IMR-90 (cell line): Measurements from ENCODE around the gene ROCK2. TPM values are rescaled to one million over a fixed set of nuclear protein-coding genes. Genes with fewer than 3 reads are reported as not detected.

Experiments used
- ATAC-seq: fragments of 200-7000 bp; cut with Tn5 transposase; 2 replicates; pipeline ENCODE4 v1.9.1; 2020; ENCODE audit warnings: low read depth, mild to moderate bottlenecking, moderate library complexity
- BruUV-seq: library from RNA; stranded (reverse); fragments of 400-500 nt; replicated peaks from 2 replicates; lab custom pipeline; 2021; lab: Mats Ljungman, UMichigan
- CTCF ChIA-PET: fragments of 300-600 bp; formaldehyde crosslinking; extraction: SDS; loops from one replicate; lab custom pipeline; 2021; ENCODE audit warnings: antibody characterized with exemption; lab: Yijun Ruan, JAX
- POLR2A ChIA-PET: fragments of 300-600 bp; sonication (Branson Sonifier 250); formaldehyde crosslinking; loops from one replicate; lab custom pipeline; 2022; ENCODE audit warnings: antibody characterized with exemption; ENCODE audit not compliant: unreplicated experiment; lab: Charles Lee
- DNase-seq: peaks from one replicate; pipeline ENCODE4 v3.0.0; 2013
- H2AFZ ChIP-seq: replicated peaks from 2 replicates; pipeline ENCODE3; 2013; ENCODE audit warnings: low read length, mild to moderate bottlenecking; ENCODE audit not compliant: poor library complexity
- H2AK5ac ChIP-seq: 2 replicates; pipeline ENCODE4 v1.6.1; 2013; ENCODE audit warnings: low read depth, low read length, inconsistent platforms
- H2AK9ac ChIP-seq: replicated peaks from 2 replicates; pipeline ENCODE3; 2013; ENCODE audit warnings: mild to moderate bottlenecking, low read depth, low read length, moderate library complexity; ENCODE audit not compliant: poor library complexity
- H2BK120ac ChIP-seq: 2 replicates; pipeline ENCODE4 v1.6.1; 2013; ENCODE audit warnings: low read depth, low read length, inconsistent platforms
- H2BK15ac ChIP-seq: 3 replicates; pipeline ENCODE4 v1.6.1; 2013; ENCODE audit warnings: low read depth, low read length, inconsistent platforms
- H2BK20ac ChIP-seq: 2 replicates; pipeline ENCODE4 v1.6.1; 2013; ENCODE audit warnings: low read depth, mild to moderate bottlenecking, inconsistent platforms, low read length, moderate library complexity
- H2BK5ac ChIP-seq: 2 replicates; pipeline ENCODE4 v1.6.1; 2013; ENCODE audit warnings: mild to moderate bottlenecking, low read depth, low read length, inconsistent platforms; ENCODE audit not compliant: poor library complexity, severe bottlenecking
- H3K14ac ChIP-seq: replicated peaks from 2 replicates; pipeline ENCODE4 v1.6.1; 2013; ENCODE audit warnings: low read depth, low read length, inconsistent platforms
- H3K18ac ChIP-seq: 2 replicates; pipeline ENCODE4 v1.6.1; 2013; ENCODE audit warnings: low read depth, low read length, control low read depth
- H3K23ac ChIP-seq: 2 replicates; pipeline ENCODE4 v1.6.1; 2013; ENCODE audit warnings: low read depth, low read length, inconsistent platforms
- H3K27ac ChIP-seq: 2 replicates; pipeline ENCODE4 v1.5.1; 2013; ENCODE audit warnings: mild to moderate bottlenecking, control low read depth, low read length; ENCODE audit not compliant: insufficient read depth
- H3K27me3 ChIP-seq: 2 replicates; pipeline ENCODE4 v1.6.1; 2013; ENCODE audit warnings: low read length; ENCODE audit not compliant: control insufficient read depth, insufficient read depth
- H3K36me3 ChIP-seq: 2 replicates; pipeline ENCODE4 v1.6.1; 2013; ENCODE audit warnings: low read length, mixed read lengths; ENCODE audit not compliant: control insufficient read depth, insufficient read depth
- H3K4ac ChIP-seq: 2 replicates; pipeline ENCODE4 v1.6.1; 2013; ENCODE audit warnings: low read depth, low read length, inconsistent platforms
- H3K4me1 ChIP-seq: 2 replicates; pipeline ENCODE4 v1.6.1; 2013; ENCODE audit warnings: low read length, mixed read lengths; ENCODE audit not compliant: control insufficient read depth, insufficient read depth
- H3K4me2 ChIP-seq: 2 replicates; pipeline ENCODE4 v1.6.1; 2013; ENCODE audit warnings: low read depth, mild to moderate bottlenecking, control low read depth, low read length, moderate library complexity
- H3K4me3 ChIP-seq: 2 replicates; pipeline ENCODE4 v1.5.1; 2013; ENCODE audit warnings: low read depth, mild to moderate bottlenecking, control low read depth, low read length, moderate library complexity; ENCODE audit not compliant: insufficient read depth
- H3K56ac ChIP-seq: 2 replicates; pipeline ENCODE4 v1.6.1; 2013; ENCODE audit warnings: low read length, inconsistent platforms; ENCODE audit not compliant: insufficient read depth; ENCODE audit errors: extremely low read depth
- H3K79me1 ChIP-seq, 2 experiments: 2 replicates each; pipeline ENCODE4 v1.6.1; 2013; ENCODE audit warnings: low read length in 2 of 2, inconsistent platforms in 1 of 2, low read depth in 1 of 2
- H3K9ac ChIP-seq: 2 replicates; pipeline ENCODE4 v1.6.1; 2013; ENCODE audit warnings: low read depth, low read length, control low read depth
- H3K9me1 ChIP-seq: 2 replicates; pipeline ENCODE4 v1.6.1; 2013; ENCODE audit warnings: low read length, inconsistent platforms; ENCODE audit not compliant: insufficient read depth
- H3K9me3 ChIP-seq: 2 replicates; pipeline ENCODE4 v1.6.1; 2013; ENCODE audit warnings: low read length; ENCODE audit not compliant: control insufficient read depth, insufficient read depth
- H4K20me1 ChIP-seq: 2 replicates; pipeline ENCODE4 v1.6.1; 2013; ENCODE audit warnings: low read length, inconsistent platforms; ENCODE audit not compliant: insufficient read depth
- H4K5ac ChIP-seq: 2 replicates; pipeline ENCODE4 v1.6.1; 2013; ENCODE audit warnings: mild to moderate bottlenecking, low read depth, low read length, control low read depth
- H4K8ac ChIP-seq, 2 experiments: 2 replicates each; pipeline ENCODE4 v1.6.1; 2013; ENCODE audit warnings: low read depth in 2 of 2, low read length in 2 of 2, control low read depth in 1 of 2, inconsistent platforms in 1 of 2
- H4K91ac ChIP-seq: 2 replicates; pipeline ENCODE4 v1.6.1; 2013; ENCODE audit warnings: low read depth, low read length, inconsistent platforms; ENCODE audit not compliant: insufficient read depth
- BHLHE40 ChIP-seq: fragments of 150-350 bp; IDR thresholded peaks from 2 replicates; pipeline ENCODE4 v1.6.1; 2016; ENCODE audit warnings: mild to moderate bottlenecking, low read depth, low read length
- CTCF ChIP-seq: conservative IDR thresholded peaks from 2 replicates; pipeline ENCODE4 v1.5.1; 2012; ENCODE audit warnings: mild to moderate bottlenecking, low read depth, low read length, improper control_type of control experiment
- MXI1 ChIP-seq: IDR thresholded peaks from 2 replicates; pipeline ENCODE4 v1.6.1; 2012; ENCODE audit warnings: low read depth, mild to moderate bottlenecking, low read length, moderate library complexity, borderline replicate concordance
- NFE2L2 ChIP-seq: fragments of 150-350 bp; IDR thresholded peaks from 2 replicates; pipeline ENCODE4 v1.6.1; 2016; ENCODE audit warnings: low read depth, mild to moderate bottlenecking, low read length
- RFX5 ChIP-seq: IDR thresholded peaks from 2 replicates; pipeline ENCODE4 v1.8.0; 2012; ENCODE audit warnings: low read depth, mild to moderate bottlenecking, low read length, moderate library complexity
- WGBS, 2 experiments: methylation state at CpG; one replicate each; pipeline versions ENCODE4 v1.1.5 to v1.1.7; 2013; ENCODE audit warnings: missing lambda C conversion rate in 2 of 2; ENCODE audit not compliant: insufficient read length in 1 of 2; ENCODE audit errors: extremely low coverage in 2 of 2; 5-methylcytosine and 5-hydroxymethylcytosine counted together
- dilution Hi-C: fragments of 300-500 bp; cut with HindIII; formaldehyde crosslinking; loops from one replicate; pipeline ENCODE4 v1.14.3; 2018; ENCODE audit warnings: low sequenced_read_pairs; ENCODE audit not compliant: unreplicated experiment
- in situ Hi-C: fragments of 300-500 bp; cut with MboI; formaldehyde crosslinking; loops from 3 replicates; pipeline ENCODE4 v1.14.3; 2019; ENCODE audit warnings: low sequenced_read_pairs, inconsistent platforms, mixed read lengths
- intact Hi-C: fragments of 100-400 bp; cut with micrococcal nuclease; formaldehyde crosslinking; loops from 2 replicates; pipeline ENCODE4 v1.10.0; 2022
- polyA plus RNA-seq, 3 experiments: library from polyadenylated mRNA; depleted of rRNA; stranded (reverse); fragments of >200 nt; gene quantifications; 2 replicates each; pipeline ENCODE4 v1.2.3, GENCODE V29; 2012; ENCODE audit warnings: low replicate concordance in 1 of 3
- total RNA-seq: library from RNA; depleted of rRNA; stranded (reverse); fragments of >200 nt; gene quantifications from 2 replicates; pipeline ENCODE4 v1.2.3, GENCODE V29; 2012

ROCK2 gene
- total and polyA plus RNA-seq, 2 of the 4 experiments (the other 2 are of a cell fraction), result 9.0 to 28.3 TPM

GRCh38 chr2:11320698-11321492 is 23.5 kb downstream of the ROCK2 start:
- H3K9ac ChIP-seq, result no peak overlapping the region
- H3K14ac ChIP-seq, result no peak overlapping the region; the same call in 1 of the 2 replicates
- H3K4me1 ChIP-seq, result no peaks in the 10 kb centered on the region
- H3K79me1 ChIP-seq, result peaks cover 14 to 68% of the 10 kb centered on the region in 2 experiments
- no peak for ATAC-seq
- no peak overlapping the region for H2BK120ac ChIP-seq
- intact Hi-C loops (no loop called here), dilution Hi-C loops (no loop called here), in situ Hi-C loops (no loop called here)
- TF ChIP-seq RFX5 (no peak), BHLHE40 (no peak), MXI1 (no peak), NFE2L2 (no peak), CTCF (0 out of 2 replicates have a peak, but pooled peaks have one; percentile 7)
- H4K5ac ChIP-seq, result no peak overlapping the region
- H2AK9ac ChIP-seq, result no peak overlapping the region
- H2BK20ac ChIP-seq, result no peak overlapping the region
- H3K4ac ChIP-seq, result no peak overlapping the region
- no peak overlapping the region for H3K4me3 ChIP-seq
- H4K20me1 ChIP-seq, result peaks cover 74% of the 10 kb centered on the region
- H3K36me3 ChIP-seq, result no peaks in the 10 kb centered on the region
- H3K18ac ChIP-seq, result no peak overlapping the region
- H4K91ac ChIP-seq, result no peak overlapping the region
- H3K23ac ChIP-seq, result no peak overlapping the region
- 95% methylated on average over 9 of the region's 17 CpGs; no CpG with 5 or more reads in 1 of the 2 experiments for WGBS, 2 experiments
- peaks cover 10% of the 10 kb centered on the region for H3K9me1 ChIP-seq
- no peak overlapping the region for H4K8ac ChIP-seq
- no peaks in the 10 kb centered on the region for H3K27me3 ChIP-seq
- no peak overlapping the region for H3K56ac ChIP-seq
- no peak overlapping the region for H2AFZ ChIP-seq
- ChIA-PET CTCF (interaction anchor here (0.6 to 1.0 kb wide), 2 partner anchors 11 to 56 kb away, joined by 3 read pairs; no protein-coding TSS in a partner anchor), POLR2A (no interaction called here)
- H2AK5ac ChIP-seq, result no peak overlapping the region
- H3K9me3 ChIP-seq, result no peaks in the 10 kb centered on the region
- H2BK5ac ChIP-seq, result no peak overlapping the region
- H3K27ac ChIP-seq, result no peak overlapping the region
- DNase-seq, result no peak
- no TSS peak for BruUV-seq
- no peak overlapping the region for H3K4me2 ChIP-seq
- no peak overlapping the region for H2BK15ac ChIP-seq
